Lung microvascular endothelial cell (primary cell): Measurements from ENCODE around the gene RRH. TPM values are rescaled to one million over a fixed set of nuclear protein-coding genes. Genes with fewer than 3 reads are reported as not detected.

ENCODE experiments used
- DNase-seq, 2 donors: peaks; one replicate each; pipeline versions ENCODE4 v3.0.0 to v3.0.0-alpha.2; 2010; ENCODE audit warnings: low read depth in 2 of 2
- total RNA-seq: library from RNA; depleted of rRNA; stranded (reverse); fragments of >200 nt; gene quantifications from 2 replicates; pipeline ENCODE4 v1.2.1, GENCODE V29; 2014

The RRH gene
- total RNA-seq, 1 donor from 2014 or later: under 0.01 TPM

DNA sequence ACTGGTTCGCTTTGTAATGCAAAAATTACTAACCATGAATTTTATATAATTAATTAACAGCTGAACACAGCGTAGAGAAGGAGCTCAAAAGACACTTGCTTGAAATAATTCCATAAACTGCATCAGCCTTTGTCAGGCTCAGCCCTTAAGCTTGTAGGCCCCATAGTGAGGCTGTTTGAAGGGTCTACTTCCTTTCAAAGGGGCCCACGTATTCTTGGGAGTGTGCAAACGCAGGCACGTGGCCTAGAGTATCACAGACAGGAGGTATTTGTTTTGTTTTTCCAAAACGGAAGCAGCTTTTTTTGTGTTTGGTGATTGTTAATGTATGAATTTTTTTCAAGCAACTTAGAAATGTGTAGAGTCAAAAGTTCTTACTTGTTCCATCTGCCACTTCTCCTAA, 59.3 kb downstream of the RRH start:
- no peak for DNase-seq

DNA sequence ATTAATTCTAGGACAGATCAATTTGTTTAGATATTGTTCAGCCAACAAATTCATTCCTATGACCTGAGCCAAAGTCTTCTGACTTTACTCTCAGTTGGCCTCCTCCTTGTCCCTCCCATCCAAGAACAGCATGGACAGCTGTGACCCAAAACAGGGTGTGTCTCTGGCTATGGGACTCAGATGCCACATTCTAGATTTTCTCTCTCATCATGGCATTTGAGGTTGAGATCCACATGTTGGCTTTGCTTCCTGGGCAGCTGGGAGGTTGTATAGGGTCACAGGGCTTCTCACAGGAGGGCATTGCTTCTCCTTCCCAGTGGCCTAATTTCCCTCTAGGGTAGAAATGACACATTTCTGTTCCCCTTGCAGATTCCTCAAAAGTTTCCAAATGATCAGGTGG, 62.3 kb downstream of the RRH start:
- no peak for DNase-seq

Other genes starting within 250 kb of the RRH start
- gene CASP6, start 124.5 kb upstream of the RRH start, total RNA-seq: 37.3 and 47.5 TPM in 2 replicates
- 5.7 and 7.7 TPM in 2 replicates for gene PLA2G12A, start 97.9 kb upstream of the RRH start, total RNA-seq
- gene CFI, start 26.0 kb upstream of the RRH start, total RNA-seq: 26.4 and 38.7 TPM in 2 replicates
- 2.2 TPM in 2 replicates for gene GAR1, start 12.2 kb upstream of the RRH start, total RNA-seq
- gene LRIT3, start 20.1 kb downstream of the RRH start, total RNA-seq: under 0.01 TPM in 1 of 2 replicates, not detected in the other
- gene EGF, start 84.9 kb downstream of the RRH start, total RNA-seq: not detected in 2 replicates